VCaP (cell line): Measurements from ENCODE around the gene RASSF3.

Experiments
- H3K27ac ChIP-seq: fragments of 450-650 bp; 2 replicates; pipeline ENCODE4 v1.5.1; 2017
- CTCF ChIP-seq: fragments of 450-650 bp; conservative IDR thresholded peaks from 2 replicates; pipeline ENCODE4 v1.5.1; 2017; ENCODE audit warnings: mild to moderate bottlenecking, moderate library complexity

RASSF3 gene

GRCh38 chr12:64709429-64709828, 99.1 kb downstream of the RASSF3 start:
- no peak for TF ChIP-seq CTCF
- H3K27ac ChIP-seq: no peak overlapping the region

- no peak for TF ChIP-seq CTCF
- H3K27ac ChIP-seq: no peak overlapping the region
Measured at GRCh38 chr12:64713376-64713775, 103.1 kb downstream of the RASSF3 start.

DNA sequence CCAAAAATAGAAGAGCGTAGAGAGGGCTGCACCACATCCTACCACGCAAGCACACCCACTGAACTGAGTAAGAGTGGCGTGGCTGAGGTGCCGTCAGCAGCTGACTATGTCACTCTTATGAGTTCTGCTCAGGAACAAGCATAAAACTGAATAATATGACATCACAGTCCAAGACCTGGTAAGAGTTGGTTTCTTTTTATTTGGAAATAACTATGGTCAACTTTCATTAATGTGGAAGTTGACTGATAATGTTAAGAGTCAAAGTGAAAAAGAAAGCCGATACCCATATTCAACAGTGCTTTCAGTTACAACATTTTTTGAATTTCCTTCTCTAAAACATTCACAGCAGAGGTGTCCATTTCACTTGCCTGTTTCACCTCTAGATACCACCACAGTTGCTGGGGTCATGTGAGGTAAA, 104.3 kb downstream of the RASSF3 start:
- H3K27ac ChIP-seq: no peak overlapping the region
- TF ChIP-seq CTCF: no peak

- H3K27ac ChIP-seq: no peak overlapping the region
- no peak for TF ChIP-seq CTCF
Measured at GRCh38 chr12:64716371-64716770, 106.1 kb downstream of the RASSF3 start.

DNA sequence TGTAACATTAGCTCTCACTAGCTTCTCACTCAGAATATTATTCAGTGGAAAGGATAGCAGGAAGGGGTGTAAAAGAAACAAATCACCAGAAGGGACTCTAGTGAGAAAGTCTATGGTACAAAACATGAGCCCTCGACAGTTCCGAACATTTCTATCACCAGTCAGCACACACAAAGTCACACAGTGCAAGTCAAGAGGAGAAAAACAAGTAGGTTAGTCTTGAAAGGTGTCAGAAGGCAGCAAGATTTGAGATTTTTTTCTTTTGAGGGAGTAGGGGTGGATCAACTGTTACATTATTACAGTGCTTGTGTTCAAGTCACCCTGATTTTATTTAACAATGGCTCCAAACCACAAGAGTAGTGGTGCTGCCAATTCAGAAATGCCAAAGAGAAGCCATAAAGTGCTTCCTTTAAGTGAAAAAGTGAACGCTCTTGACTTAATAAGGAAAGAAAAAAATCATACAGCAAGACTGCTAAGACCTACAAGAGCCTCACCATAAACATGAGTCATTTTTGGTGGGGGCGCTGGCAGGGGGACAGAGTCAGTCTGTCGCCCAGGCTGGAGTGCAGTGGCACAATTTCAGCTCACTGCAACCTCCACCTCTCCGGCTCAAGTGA, 106.7 kb downstream of the RASSF3 start:
- TF ChIP-seq CTCF: no peak
- H3K27ac ChIP-seq: no peak overlapping the region

- TF ChIP-seq CTCF: no peak
- H3K27ac ChIP-seq: no peak overlapping the region
Measured at GRCh38 chr12:64718649-64719048, 108.4 kb downstream of the RASSF3 start.

DNA sequence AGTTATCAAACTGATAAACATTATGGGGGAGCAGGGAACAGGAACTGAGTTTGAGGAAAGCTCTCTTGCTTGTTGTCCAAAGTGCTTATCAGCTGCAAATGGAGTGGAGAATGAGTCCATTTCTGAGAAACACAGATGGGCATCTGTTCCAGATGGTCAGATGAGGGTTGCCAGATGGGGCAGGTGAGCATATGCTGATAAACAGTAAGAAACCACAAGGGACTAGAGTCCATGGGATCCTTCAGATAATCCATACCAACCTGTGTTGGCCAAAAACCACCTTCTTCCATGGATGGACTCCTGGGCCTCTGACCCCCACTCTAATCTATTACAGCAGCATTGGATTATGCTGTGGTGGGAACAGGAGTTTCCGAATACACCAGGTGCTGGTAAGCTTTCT, 110.6 kb downstream of the RASSF3 start:
- H3K27ac ChIP-seq: no peak overlapping the region

More for the DNA sequence above, 110.6 kb downstream of the RASSF3 start:
- TF ChIP-seq CTCF: no peak
